Activated CD8-positive, alpha-beta memory T cell treated with anti-CD3 and anti-CD28 coated beads for 36 hours (primary cell): ENCODE data around the gene MAGI1. TPM values are rescaled to one million over a fixed set of nuclear protein-coding genes. Genes with fewer than 3 reads are reported as not detected.
"Not testable (repeated sequence)": the region's sequence is repeated elsewhere in the genome, so short reads cannot be mapped to it uniquely, and the experiment has no call there.

ENCODE experiments used
- CTCF ChIA-PET: fragments of 350-600 bp; sonication (Branson Sonifier 250); formaldehyde crosslinking; loops from one replicate; lab custom pipeline; 2021; ENCODE audit warnings: antibody characterized with exemption; lab: Charles Lee
- POLR2A ChIA-PET: fragments of 350-600 bp; sonication (Branson Sonifier 250); formaldehyde crosslinking; loops from one replicate; lab custom pipeline; 2021; ENCODE audit warnings: antibody characterized with exemption; lab: Charles Lee
- total RNA-seq, 2 experiments: library from RNA; stranded (reverse); gene quantifications; one replicate each; pipeline ENCODE4 v1.2.3, GENCODE V29; 2021

The MAGI1 gene
- total RNA-seq, 2 experiments from 2014 or later, result 0.38 to 0.53 TPM

DNA sequence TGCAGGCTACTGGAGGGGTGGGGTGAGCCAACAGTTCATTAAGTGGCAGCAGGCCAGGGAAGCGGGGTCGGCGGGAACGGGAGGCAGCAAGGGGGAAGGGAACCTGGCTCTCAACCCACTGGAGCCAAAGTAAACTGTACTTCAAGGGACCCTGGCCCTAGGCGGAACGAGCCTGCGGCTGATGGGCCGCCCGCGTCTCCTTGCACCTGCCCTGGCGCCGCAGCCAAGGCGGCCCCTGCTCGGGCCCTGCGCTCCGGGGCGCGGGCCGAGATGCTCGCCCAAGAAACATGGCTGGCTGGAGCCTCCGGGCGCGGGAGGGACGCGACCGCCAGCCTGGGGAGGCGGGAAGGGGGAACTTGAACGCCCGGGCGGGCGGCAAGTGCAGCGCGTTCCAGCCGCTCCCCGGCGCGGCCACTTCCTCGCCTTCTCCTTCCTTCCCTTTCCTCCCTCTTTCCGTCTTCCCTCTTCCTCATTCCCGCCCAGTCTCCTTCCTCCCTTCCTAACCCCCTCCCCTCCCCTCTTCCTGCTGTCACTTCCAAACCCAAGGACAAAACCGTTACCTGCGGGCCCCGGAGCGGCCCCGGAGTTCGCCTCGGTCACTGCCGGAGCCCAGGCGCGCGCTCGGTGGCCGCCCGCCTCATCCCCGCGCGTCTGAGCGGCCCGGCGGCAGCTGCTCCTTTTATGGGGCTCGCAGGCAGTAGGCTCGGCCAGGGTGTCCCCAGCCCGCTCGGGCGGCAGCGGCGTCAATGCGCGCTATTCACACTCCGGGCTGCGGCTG, 489.7 kb downstream of the MAGI1 start:
- ChIA-PET POLR2A (no interaction called here), CTCF (no interaction called here)

DNA sequence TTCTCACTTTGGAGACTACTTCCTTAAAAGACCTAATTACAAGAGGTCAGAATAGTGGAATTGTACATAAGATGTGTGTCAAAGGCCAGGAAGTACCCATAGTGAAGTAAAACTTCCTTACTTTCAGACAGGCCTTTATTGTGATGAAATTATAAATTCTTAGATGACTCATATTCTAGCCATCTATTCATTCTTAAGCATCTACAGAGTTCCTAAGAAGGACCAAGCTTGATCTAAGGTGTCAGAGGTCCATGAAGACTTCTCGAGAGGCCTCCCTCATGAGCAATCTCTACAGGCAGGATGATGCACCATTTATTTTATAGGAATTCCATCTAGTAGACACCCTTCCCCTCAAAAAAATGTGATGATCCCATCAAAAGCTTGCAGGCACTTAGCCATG, 493.3 kb downstream of the MAGI1 start:
- CTCF ChIA-PET, result no interaction called here
- POLR2A ChIA-PET, result no interaction called here

DNA sequence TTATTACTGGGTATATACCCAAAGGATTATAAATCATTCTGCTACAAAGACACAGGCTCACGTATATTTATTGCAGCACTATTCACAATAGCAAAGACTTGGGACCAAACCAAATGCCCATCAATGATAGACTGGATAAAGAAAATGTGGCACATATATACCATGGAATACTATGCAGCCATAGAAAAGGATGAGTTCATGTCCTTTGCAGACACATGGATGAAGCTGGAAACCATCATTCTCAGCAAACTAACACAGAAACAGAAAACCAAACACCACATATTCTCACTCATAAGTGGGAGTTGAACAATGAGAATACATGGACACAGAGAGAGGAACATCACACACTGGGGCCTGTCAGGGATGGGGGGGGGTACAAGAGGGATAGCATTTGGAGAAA, 495.3 kb downstream of the MAGI1 start:
- CTCF ChIA-PET, POLR2A ChIA-PET: not testable (repeated sequence)

DNA sequence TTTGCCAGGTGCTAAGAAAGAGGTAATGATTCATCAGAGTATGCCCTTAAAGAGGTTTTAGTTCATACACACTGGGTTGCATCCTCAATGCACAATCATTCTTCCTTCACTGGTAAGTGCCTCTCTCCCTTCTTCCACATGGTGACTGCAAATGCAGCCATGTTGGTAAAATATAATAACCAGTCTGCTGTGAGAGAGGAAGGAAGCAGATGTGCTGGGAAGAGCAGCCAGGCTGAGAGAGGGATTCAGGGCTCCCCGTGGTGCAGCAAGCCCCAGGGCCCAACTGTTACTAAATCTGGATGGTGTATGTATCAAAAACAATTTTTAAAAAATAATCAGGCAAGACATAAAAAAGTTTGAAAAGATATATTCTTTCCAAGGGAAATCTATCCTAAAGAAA, 498.1 kb downstream of the MAGI1 start:
- CTCF ChIA-PET, result no interaction called here
- POLR2A ChIA-PET, result no interaction called here

DNA sequence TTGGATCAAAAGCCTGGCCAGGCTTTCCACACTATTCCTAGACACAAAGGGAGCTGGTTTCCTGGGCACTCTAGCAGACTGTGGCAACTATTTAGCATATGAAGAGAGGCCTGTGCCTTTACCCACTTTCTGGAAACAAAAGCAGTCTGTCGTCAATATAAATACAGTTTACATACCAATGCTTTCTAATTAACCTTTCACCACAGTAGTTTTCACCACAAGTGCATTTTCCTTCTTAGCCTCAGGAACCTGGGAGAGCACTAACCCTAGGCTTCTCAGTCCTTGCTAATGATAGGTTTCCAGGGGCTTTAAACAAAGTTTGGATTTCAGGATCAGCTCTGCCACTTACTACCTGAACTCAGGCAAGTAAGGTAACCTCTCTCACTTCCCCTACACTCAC, 499.1 kb downstream of the MAGI1 start:
- ChIA-PET POLR2A (no interaction called here), CTCF (no interaction called here)

DNA sequence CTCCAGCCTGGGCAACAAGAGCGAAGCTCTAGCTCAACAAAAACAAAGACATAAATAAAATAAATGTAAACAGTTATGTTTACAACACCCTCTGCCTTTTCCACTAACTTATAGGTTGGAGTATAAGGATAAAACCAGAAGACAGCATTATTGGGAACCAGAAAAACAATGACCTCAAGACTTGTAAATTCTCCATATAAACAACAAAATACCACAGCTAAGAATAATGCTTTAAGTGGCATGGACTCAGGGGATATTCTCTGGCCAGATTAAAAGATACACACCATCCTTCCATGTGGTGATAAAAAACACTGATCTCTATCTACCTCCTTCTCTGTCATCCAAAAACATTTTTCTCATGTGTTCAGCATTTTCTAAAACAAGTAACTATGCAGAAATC, 500.6 kb downstream of the MAGI1 start:
- ChIA-PET POLR2A (no interaction called here), CTCF (no interaction called here)

DNA sequence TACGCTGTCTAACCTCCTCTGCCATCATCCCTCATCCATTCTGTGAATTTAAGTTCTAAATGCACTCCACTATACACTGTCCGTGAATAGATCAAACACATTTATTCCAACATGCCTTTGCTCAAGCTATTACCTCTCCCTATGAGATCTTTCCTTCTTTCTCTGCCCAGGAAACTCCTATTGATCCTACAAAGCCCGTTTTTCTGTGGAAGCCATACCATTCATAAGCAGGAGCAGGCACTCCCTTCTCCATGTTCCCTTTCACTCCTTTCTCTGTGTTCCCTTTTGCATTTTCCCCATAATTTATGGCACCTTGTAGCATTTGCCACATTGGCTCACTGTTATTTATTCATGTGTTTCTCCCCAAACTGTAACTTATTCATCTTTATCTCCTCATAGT, 501.6 kb downstream of the MAGI1 start:
- ChIA-PET POLR2A (no interaction called here), CTCF (no interaction called here)

DNA sequence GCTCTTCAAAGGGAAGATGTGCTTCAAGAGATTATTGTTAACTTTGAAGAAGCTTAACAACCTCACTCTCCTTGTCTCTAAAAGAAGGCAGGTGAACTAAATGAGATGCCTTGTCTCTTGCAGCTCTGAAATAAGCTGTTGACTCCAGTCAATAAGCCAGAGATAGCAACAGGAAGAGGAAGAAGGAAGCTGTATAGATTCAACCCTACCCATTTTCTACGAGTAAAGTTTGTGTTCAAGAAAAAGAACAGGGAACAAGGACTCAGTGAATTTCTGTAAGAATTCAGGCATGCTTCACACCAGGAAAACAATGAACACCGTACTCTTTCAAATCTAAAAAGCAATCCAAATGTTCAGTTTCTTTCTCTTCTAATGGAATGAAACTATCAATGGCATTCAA, 503.5 kb downstream of the MAGI1 start:
- CTCF ChIA-PET, result no interaction called here
- POLR2A ChIA-PET, result no interaction called here

DNA sequence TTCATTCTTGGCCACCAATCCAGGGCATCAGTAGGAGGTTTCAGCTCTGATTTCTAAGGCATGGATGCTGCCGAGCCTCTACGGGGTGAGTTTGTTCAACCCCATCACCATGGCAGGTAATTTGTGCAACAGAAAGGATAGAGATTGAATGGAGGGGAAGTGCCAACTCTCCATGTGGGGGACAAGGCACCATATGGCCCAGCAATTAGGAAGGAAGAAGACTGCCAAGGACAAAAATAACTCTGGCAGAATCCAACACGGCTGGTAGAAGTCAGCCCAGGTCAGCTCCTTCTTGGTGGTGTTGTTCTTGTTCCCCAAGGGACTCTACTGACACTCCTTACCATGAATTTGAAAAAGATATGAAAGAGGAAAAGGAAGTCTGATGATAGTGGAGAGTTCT, 503.9 kb downstream of the MAGI1 start:
- ChIA-PET POLR2A (no interaction called here), CTCF (no interaction called here)

DNA sequence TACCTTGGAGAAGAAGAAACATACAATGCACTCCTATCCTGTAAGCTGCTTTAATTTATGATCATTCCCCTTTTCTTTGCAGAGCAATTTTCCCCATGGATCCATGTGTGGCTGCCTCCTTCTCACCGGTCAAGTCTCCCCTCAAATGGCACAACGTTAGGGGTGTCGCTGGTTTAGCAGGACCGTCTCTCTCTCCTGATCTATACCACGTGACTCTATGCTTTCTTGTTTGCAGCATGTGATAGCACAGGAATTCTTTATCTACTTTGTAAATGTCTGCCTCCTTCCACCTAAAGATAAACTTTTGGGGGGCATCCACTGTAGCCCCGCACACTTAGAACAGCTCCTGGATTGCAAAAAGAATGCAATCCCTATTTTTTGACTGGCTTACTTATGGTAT, 506.0 kb downstream of the MAGI1 start:
- POLR2A ChIA-PET, result no interaction called here
- CTCF ChIA-PET, result no interaction called here

DNA sequence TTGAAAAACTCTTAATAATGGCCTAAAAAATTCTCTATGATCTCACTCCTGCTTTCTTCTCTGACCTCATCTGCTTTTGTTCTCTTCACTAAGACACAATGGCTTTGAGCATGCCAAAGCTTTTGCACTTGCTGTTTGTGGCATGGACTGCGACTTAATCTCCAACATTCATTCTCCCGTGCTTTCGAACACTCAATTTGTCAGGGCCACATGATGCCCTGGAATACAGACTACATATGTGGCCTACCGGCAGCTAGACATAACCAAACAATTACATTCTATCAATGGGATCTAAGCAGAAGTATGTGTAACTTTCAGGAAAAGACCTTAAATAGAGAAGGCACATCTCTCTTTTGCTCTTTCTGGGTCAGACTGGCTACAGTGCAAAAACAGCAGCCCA, 506.5 kb downstream of the MAGI1 start:
- ChIA-PET POLR2A (no interaction called here), CTCF (no interaction called here)

DNA sequence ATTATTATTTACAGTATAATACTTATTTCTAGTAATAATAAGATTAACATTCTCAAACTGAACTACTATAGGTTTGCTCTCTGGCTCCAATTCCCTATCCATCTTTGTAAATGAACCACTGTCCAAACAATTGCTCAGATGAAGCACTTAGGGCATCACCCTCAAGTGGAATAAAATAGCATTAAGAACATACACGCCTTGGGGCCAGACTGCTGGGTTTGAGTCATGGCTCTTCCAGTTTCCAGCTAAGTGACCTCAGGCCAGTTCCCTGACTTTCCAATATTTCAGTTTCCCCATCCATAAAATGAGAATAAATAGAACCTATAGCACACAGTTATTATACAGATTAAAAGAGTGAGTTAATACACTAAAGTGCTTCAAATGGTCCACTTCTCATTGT, 507.2 kb downstream of the MAGI1 start:
- POLR2A ChIA-PET, result no interaction called here
- CTCF ChIA-PET, result no interaction called here

DNA sequence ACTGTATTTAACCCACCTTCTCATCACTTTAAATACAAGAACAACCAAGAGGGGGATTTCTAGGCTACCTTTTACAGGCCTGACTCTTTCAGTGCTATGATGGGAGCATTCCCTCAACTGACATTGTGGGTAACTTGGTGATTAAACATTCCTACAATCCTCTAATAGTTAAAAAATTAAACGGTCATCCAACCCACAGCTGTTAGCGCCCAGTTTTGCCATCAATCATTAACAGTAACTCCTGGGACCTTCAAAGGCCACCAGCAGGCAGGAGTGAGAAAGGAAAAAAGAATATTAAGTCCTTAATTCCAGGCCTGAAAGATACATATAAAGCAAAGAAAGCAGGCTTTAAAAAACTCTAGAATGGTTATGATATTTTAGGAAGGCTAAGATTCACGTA, 512.1 kb downstream of the MAGI1 start:
- ChIA-PET CTCF (no interaction called here), POLR2A (no interaction called here)

DNA sequence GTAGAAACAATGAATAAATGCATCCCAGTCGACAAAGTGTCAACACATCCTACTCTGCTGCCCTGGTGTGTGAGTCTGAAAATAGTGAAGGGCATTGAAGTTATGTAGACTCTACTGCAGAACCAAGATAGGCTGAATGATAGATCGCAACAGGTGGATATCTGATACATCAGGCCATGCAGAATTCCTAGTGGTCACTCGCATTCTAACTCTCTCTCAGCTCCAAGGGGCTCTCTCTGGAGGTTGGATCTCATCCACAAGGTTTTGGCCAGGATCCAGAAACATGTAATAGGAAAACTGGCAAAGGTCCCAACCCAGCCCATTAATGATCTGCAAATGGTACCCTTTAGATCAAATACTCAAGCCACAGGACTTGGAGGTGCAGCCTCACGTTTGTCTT, 514.1 kb downstream of the MAGI1 start:
- CTCF ChIA-PET, result no interaction called here
- POLR2A ChIA-PET, result no interaction called here

DNA sequence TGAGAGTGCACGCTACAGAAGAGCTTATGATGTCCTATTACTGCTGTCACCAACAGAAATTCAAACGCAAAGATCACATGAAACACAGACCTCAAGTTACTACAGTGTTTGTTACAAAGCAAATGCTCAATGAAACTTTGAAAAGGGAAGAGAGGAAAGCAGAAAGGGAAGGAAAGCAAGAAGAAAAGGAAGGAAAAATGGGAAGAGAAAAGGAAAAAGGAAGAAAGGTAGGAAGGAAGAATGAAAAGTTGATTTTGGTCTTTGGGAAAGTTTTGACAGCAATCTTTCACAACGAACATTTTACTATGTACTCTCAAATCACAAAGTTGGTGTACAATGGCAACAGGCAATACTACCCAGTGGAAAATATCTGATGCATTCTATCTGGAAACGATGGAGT, 514.8 kb downstream of the MAGI1 start:
- POLR2A ChIA-PET, result no interaction called here
- CTCF ChIA-PET, result no interaction called here

DNA sequence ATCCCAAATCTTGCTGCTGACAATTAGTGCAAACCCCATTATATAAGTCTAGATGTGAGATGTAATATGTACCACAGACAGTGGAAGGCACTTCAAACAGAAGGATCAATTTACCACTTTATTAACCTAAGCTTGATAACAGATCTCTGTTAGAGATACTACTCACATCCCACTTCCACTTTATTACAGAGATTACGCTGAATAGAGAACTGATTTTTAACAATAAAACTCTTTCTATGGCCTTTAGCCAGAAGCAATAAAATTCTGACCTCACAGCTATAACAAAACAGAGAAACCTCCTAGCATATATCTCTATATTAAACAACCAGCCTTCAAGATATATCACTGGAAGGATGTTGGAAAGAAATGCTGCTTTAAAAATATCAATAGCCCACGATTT, 517.7 kb downstream of the MAGI1 start:
- CTCF ChIA-PET, result no interaction called here
- POLR2A ChIA-PET, result no interaction called here

DNA sequence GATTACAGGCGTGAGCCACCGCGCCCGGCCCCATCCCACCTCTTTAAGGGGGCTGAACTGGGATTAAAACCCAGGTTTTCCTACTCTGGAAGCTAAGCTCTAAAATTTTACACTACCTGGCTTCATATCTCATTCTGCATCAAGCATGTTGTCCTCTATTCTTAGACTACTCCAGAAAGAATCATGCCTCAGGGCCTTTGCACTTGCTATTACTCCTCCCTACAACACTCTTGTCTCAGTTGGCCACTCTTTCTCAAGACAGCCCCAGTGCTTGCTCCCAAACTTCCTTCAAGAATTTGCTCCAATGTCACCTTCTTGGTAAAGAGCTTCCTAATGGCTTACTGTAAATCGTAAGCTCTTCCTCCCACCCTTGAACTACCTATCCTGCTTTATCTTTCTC, 521.7 kb downstream of the MAGI1 start:
- POLR2A ChIA-PET, result no interaction called here
- CTCF ChIA-PET, result no interaction called here

DNA sequence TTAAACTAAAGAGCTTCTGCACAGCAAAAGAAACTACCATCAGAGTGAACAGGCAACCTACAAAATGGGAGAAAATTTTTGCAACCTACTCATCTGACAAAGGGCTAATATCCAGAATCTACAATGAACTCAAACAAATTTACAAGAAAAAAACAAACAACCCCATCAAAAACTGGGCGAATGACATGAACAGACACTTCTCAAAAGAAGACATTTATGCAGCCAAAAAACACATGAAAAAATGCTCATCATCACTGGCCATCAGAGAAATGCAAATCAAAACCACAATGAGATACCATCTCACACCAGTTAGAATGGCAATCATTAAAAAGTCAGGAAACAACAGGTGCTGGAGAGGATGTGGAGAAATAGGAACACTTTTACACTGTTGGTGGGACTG, 524.4 kb downstream of the MAGI1 start:
- CTCF ChIA-PET, POLR2A ChIA-PET: not testable (repeated sequence)

DNA sequence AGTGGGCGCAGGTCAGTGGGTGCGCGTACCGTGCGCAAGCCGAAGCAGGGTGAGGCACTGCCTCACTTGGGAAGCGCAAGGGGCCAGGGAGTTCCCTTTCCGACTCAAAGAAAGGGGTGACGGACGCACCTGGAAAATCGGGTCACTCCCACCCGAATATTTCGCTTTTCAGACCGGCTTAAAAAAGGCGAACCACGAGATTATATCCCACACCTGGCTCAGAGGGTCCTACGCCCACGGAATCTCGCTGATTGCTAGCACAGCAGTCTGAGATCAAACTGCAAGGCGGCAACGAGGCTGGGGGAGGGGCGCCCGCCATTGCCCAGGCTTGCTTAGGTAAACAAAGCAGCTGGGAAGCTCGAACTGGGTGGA, 529.3 kb downstream of the MAGI1 start:
- POLR2A ChIA-PET, CTCF ChIA-PET: not testable (repeated sequence)

DNA sequence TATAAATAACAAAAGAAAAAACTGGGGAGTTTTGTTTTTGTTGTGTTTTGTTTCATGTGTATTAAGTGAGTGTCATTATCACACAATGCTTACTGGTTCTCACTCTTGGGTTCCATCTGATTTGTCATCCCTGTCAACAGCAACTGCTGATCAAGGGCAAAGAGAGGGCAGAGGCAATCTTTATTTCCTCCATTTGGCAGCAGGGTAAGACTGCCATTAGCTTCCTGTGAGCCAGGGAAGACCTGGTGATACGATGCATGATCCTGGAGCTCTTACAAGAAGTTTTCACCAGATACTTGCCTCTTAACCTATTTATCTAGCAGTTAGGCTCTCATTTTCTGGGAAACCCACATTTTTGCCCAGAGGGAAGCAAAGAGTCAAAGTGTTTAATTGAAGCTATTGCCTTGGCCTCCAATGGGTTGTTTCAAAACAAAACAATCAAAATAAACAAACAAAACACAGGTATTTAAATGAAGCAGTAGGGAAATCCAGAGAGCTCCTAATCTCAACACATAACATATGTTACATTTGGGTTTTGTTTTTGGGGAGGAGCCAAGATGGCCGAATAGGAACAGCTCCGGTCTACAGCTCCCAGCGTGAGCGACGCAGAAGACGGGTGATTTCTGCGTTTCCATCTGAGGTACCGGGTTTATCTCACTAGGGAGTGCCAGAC, 529.8 kb downstream of the MAGI1 start:
- ChIA-PET CTCF (no interaction called here), POLR2A (no interaction called here)

DNA sequence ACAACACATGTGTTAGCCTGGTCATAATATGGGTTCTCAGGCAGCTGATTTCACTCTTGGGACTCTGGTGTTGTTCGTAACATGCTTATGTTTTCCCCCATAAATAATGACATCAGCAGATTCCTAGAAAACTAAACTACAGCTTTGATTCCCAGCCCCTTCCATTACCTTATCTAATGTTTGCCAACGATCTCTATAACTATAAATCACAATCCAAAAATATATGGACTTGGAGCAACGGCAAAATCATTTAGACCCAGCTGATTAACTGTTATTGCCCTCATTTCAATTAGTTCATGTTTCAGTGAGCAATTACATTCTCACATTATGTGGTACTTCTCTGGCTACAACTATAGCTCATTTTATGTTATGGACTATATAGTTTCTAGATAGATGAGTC, 531.3 kb downstream of the MAGI1 start:
- CTCF ChIA-PET, result no interaction called here
- POLR2A ChIA-PET, result no interaction called here

DNA sequence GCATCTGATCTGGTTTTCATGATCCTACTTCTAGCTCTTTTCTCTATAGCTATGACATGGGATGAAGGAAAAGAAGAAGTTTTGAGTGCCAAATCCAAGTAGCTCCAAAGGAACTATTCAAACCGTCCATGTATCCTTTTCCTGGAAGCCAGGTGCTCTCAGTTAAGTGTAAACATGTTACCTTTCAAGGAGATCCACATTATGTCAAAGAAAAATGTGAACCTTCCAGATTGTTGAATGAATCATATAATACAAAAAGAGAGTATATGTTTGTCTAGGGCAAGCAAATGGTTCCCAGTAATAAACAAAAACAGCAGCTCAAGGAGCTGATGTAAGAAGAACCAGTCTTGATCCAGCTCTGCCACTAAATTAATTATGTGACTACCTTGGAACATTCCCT, 534.9 kb downstream of the MAGI1 start:
- CTCF ChIA-PET, result no interaction called here
- POLR2A ChIA-PET, result no interaction called here
